GM13976 (cell line): ENCODE data around the gene DYNC1H1.

Source experiments
- DNase-seq: peaks from one replicate; pipeline ENCODE4 v3.0.0; 2012; ENCODE audit warnings: low spot score
- CTCF ChIP-seq: IDR thresholded peaks from 2 replicates; pipeline ENCODE4 v1.5.1; 2012; ENCODE audit warnings: borderline replicate concordance, mild to moderate bottlenecking; ENCODE audit not compliant: insufficient read depth; ENCODE audit errors: extremely low read depth, missing control alignments, control extremely low read depth
- in situ Hi-C: fragments of 300-500 bp; cut with MboI; formaldehyde crosslinking; loops from one replicate; pipeline ENCODE4 v1.12.0; 2022; ENCODE audit warnings: low sequenced_read_pairs, mixed read lengths, inconsistent platforms; ENCODE audit not compliant: unreplicated experiment

The DYNC1H1 gene

GRCh38 chr14:101939646-101940170, 24.7 kb upstream of the DYNC1H1 start:
- in situ Hi-C loops, result no loop called here
- DNase-seq, result no peak
- no peak for TF ChIP-seq CTCF

- TF ChIP-seq CTCF, result no peak
- in situ Hi-C loops, result no loop called here
- DNase-seq, result no peak
Observed at GRCh38 chr14:101944451-101944850, 19.9 kb upstream of the DYNC1H1 start.

- DNase-seq, result no peak
- no peak for TF ChIP-seq CTCF
- in situ Hi-C loops, result no loop called here
Observed at GRCh38 chr14:101945171-101945570, 19.2 kb upstream of the DYNC1H1 start.

GRCh38 chr14:101947577-101947903, 16.8 kb upstream of the DYNC1H1 start:
- in situ Hi-C loops, result no loop called here
- TF ChIP-seq CTCF, result no peak
- DNase-seq, result no peak

- DNase-seq, result peak; percentile 100
- peak; percentile 8 for TF ChIP-seq CTCF
- in situ Hi-C loops, result no loop called here
Observed at GRCh38 chr14:101947904-101948665, 16.3 kb upstream of the DYNC1H1 start.

- in situ Hi-C loops, result no loop called here
- DNase-seq, result no peak
- no peak for TF ChIP-seq CTCF
Observed at GRCh38 chr14:101948666-101949216, 15.6 kb upstream of the DYNC1H1 start.

GRCh38 chr14:101950100-101950499, 14.3 kb upstream of the DYNC1H1 start:
- no peak for TF ChIP-seq CTCF
- in situ Hi-C loops, result no loop called here
- DNase-seq, result no peak
